WTC11 (cell line): ENCODE results near the gene GALNT2.

Experiments used
- CTCF ChIP-seq: fragments of 200-600 bp; IDR thresholded peaks from 2 replicates; pipeline ENCODE4 v1.8.0; 2022; ENCODE audit warnings: antibody characterized with exemption
- MLX ChIP-seq: sonication (generic); formaldehyde crosslinking; IDR thresholded peaks from 2 replicates; pipeline ENCODE4 v1.8.1; 2023; ENCODE audit warnings: mild to moderate bottlenecking, missing genetic modification reagents, moderate library complexity

GRCh38 chr1:230191855-230192254 lies 124.8 kb downstream of the GALNT2 start:
- TF ChIP-seq CTCF (no peak), MLX (CRISPR knock-in tag) (no peak)
